GM18861 (cell line): ENCODE results near the gene PCSK6.
"Not testable (repeated sequence)": the region's sequence is repeated elsewhere in the genome, so short reads cannot be mapped to it uniquely, and the experiment has no call there.

Experiments used
- ATAC-seq: cut with Tn5 transposase; IDR thresholded peaks from one replicate; pipeline ENCODE4 v1.9.1; 2021; ENCODE audit not compliant: unreplicated experiment

PCSK6 gene

DNA sequence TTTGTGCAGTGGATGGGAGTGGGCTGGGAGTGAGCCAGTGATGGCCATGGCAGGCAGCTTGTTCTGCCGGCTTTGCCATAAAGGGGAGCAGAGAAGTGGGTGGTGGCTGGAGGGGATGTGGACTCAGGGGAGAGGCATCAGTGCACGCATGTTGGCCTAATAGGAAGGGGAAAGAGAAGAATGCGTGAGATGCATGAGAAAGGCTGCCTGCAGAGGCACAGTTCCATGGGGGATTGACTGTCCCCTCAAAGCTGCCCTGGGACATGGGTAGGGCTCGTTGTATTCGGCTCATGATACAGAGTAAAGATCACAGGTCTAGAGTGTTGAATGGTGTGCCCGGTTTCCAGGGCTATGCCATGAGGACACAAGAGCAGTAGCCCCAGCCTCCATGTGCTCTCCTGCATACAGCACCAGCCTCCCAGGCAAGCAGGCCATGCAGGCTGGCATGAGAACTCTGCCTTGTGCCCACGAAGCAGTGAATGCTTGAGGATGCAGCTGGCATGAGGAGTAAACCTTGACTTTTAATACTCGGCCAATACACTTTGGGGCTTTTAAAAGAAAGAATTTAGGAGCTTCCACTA lies 126.4 kb downstream of the PCSK6 start:
- no peak for ATAC-seq

DNA sequence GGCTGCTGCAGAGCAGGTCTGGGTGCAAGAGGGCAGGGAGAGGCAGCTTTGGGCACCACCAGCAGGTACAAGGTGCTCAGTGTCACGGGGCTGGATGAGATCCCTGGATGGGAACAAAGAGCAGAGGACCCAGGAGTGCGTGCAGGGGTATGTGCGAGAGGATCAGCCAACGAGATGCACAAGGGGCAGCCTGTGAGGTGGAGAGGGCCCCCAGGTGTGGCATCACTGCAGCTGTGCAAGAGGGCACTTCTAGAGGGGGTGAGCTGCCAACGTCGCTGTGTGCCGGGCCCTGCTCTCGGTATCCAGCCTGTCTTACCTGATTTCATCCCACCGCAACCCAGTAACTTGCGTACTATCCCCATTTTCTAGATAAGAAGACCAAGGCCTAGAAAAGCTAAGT lies 127.1 kb downstream of the PCSK6 start:
- no peak for ATAC-seq

DNA sequence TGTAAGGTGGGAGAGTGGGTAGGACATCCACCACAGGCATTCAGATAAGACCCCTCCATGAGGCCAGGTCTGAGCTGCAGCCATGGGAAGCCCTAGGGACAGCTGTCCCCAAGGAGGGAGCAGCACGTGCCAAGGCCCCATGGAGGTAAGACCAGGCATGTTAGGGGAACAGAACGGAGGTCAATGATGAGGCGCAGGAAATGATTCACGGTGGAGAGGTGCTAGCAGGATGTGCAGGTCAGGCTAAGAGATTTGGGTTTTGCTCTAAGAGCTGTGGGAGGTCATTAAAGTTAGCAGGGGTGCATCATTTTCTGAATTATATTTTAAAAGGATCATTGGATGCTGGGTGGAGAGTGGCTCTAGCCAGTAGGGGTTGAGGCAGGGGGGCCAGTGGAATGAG lies 128.1 kb downstream of the PCSK6 start:
- no peak for ATAC-seq

DNA sequence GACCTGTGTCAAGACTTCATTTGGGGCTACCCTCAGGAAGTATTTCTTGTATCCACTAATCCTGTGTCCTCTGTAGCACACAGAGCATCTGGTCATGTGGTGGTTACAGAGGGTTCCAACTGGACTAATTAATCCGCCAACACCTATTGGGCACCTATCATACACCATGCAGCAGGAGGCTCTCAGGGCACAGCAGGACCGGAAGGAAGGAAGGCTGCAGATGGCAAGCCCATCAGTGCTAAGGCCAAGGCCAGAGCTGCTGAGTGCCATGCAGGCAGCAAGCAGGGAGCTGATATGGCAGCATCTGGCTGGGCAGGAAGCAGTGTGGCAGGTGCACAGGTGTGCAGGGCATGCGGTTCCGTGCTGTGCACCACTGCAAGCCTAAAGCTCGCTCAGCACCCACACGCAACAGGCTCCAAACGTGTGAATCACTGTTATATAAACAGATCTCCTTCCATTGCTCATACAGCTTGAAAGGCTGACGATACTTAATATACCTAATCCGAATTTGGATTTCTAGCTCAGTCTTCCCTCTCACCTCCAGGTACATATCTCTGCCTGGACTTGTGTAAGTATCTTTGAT lies 130.1 kb downstream of the PCSK6 start:
- no peak for ATAC-seq

DNA sequence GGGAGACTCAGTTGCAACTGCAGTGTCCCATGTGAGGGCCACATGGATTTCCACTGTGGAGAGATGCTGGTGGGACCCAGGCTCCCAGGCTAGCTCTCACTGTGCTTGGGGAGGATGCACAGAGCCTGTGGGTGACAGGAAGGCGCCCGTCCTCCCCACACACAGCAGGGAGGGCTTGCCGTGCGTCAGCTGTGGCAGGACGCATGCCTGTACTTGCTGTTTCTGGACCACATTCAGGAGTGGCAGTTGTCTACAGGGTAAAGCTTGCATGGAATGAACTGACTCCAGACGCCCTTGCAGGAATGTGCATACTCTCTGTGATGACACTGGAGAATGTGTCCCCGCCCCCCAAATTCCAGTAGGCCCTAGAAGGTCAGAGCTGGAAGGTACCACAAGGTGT lies 130.6 kb downstream of the PCSK6 start:
- no peak for ATAC-seq

DNA sequence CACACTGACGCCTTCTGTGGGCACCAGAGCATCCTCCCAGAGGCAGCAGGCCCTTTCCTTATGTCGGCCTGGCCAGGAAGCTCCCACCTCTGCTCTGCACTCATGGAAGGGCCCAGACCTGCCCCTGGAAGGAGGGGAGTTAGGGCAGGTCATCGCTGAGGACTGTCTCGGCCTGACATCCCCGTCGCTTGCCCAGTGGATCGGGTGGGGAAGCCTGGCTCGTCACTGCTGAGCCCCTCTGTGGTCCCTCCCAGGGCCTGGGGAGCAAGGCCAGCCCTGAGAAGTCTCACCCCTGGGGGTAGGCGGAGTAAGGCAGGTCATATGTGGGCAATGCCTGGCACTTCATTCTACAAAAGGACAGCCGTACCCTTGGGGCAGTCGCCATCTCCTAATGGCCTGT lies 131.6 kb downstream of the PCSK6 start:
- no peak for ATAC-seq

DNA sequence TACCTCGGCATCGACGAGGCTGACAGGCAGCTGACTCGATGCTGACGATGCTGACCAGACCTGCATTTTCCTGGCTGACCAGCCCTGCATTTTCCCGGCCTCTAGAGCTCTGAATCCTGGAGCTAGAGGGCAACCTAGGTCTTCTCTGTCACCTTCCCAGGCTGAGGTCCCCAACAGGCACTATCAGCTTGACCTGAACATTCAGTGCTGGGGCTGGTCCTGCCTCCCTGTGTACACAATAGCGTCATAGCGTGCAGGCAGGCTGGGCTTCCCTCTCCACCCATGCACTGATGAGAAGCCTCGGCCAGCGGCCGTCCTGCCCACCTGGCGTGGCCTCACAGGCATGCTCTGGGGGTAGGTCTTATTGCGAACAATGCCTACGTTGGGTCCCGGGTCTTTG lies 132.2 kb downstream of the PCSK6 start:
- no peak for ATAC-seq

DNA sequence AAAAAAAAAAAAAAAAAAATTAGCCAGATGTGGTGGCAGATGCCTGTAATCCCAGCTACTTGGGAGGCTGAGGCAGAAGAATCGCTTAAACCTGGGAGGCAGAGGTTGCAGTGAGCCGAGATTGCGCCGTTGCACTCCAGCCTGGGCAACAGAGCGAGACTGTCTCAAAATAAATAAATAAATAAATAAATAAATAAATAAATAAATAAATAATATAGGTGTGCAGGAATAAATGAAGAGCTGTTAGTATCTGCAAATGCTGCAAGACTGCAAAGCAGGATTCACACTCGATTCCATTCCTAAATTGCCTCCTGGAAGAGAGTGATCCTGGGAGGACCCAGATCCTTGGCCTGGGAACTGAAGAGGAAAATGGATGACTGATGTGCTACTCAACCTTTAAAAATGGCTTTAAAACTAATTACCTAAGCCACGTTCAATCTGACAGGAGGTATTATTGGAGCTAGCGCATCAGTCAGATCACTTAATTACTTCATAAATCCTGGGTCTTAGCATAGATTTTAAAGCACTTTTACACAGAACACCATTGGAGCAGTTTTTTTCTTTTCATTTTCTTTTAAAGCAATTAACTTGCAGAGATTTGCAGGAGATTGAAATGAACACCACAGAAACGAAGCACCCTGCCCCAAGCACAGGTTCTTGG lies 132.9 kb downstream of the PCSK6 start:
- ATAC-seq, result not testable (repeated sequence)

DNA sequence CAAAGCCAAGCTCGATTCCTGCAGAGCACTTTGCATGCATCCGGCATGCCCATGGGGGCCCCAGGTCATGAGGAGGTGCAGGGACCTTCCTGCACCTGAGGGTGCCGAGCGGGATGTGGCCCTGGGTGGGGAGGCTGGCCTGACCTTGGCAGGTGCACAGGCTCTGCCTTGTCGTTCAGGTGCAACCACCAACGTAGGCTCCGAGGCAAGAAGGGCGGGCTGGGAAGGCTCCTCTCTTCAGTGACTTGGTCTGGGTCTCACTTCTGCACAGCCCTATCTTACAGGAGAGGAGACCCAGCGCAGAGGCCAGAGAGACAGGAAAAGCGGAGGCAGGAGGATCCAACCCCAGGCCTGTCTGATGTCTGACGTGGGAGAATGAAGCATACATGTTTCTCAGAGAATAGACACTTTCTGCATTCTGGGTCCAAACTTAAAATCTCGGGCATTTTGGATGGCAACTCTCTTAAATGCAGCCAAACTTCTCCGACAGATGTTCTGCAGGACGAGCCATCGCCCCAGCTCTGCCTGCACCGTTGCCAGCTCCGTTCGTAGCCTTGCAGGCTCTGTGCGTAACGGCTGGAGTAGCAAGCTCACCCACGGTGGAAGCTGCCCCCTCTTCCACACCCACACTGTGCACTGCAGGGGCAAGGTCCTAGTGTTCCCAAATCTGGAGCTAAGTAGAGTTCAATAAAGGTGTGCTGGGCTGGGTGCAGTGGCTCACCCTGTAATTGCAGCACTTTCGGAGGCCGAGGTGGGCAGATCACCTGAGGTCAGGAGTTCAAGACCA lies 133.6 kb downstream of the PCSK6 start:
- no peak for ATAC-seq

DNA sequence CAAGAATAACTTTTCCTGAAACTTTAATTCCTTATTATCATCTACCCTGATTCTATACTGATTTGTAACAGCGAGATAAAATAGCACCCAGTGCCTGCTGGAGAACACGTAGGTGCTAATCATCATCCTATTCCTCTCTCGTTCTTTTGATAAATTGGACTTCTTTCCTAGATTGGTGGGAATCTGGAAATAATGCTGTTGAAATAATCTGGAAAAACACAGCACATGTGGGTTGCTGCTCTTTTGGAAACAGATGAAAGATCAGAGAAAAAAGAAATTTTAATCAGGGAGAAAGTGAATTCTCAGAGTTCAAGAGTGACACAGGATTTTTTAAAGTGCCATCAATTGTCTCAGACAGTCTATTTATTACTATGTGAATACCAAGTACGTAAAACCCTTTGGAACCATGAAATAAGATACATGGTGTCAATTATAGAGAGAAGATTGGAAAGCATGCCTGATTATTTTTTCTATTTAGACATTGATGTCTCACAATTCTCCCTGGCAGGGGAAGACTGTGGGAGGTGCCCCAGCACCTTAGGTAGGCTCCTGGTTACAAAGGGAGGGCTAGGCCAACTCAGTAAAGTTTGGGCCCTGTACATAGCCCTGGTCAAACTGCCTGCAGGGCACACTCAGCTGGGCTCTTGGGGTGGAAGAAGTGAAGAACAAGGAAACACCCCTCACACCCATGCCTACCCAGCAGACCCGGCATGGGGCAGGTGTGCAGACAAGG lies 134.4 kb downstream of the PCSK6 start:
- no peak for ATAC-seq

DNA sequence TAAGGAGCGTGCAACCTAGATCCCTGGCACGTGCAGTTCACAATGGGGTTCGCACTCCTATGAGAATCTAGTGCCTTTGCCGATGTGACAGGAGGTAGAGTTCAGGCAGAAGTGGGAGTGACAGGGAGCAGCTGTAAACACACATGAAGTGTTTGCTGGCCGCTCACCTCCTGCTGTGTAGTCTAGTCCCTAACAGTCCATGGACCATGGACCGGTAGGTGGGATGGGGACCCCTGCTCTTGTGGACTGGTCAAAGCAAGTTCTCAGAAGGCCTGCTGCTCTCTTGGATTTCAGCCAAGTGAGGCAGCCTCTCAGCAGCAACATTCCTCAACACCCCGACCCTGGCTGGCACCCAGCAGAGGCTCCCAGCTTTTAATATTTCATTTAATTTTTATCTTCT lies 136.3 kb downstream of the PCSK6 start:
- no peak for ATAC-seq

DNA sequence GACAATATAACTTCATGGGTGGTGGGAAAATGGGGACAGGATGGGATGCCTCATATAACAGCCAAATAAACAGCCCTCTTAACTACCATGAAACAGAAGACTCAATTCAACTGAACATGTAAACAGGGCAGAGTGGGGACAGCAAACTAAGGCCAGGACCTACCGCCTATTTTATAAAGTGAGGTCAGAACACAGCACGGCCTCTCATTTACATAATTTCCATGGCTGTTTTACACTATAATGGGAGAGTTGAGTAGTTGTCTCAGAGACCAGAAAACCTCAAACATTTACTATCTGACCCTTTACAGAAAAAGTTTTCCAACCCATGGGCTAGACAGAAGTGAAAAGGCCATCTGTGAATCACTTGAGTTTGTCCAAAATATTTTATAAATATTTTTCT lies 137.8 kb downstream of the PCSK6 start:
- ATAC-seq, result no peak

DNA sequence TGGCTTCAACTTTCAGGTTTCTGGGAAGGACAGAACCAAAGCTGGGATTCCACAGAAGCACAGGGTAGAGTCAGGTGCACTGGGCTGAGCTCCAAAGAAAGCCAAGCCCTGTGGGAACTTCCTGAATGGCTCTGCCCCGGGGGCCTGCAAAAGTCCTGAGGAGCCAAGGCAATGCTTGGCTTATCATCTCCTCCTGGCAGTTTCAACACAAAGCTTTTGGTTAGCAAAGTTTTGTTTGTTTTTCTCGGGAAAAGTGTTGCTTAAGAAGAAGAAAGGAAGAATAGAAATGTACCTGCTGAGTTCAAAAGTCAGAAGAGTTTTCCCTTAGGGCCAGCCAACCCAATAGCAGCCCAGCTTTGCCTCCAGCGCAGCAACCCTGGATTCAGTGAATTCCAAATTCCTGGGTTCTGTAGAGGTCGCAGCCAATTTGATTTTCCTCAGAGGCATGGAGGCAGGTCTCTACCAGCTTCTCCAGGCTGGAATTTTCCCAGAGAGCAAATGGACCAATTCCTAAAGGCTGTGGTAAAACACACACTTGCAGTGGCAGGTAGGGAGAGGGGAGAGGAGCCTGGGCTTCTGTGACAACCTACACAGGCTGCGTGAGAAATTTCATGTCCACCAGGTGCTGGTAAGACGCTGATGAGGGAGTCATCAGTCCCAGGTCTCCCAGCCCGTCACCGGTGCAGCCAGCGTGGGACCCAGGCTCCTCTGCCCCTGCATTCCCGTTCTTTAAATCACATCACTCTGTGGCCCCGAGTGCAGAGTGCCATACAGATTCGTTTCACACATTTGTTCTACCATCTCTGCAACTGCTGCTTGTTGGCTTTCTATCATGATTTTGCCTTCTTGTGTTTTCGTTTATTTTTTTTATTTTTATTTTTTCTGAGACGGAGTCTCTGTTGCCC lies 140.2 kb downstream of the PCSK6 start:
- no peak for ATAC-seq

DNA sequence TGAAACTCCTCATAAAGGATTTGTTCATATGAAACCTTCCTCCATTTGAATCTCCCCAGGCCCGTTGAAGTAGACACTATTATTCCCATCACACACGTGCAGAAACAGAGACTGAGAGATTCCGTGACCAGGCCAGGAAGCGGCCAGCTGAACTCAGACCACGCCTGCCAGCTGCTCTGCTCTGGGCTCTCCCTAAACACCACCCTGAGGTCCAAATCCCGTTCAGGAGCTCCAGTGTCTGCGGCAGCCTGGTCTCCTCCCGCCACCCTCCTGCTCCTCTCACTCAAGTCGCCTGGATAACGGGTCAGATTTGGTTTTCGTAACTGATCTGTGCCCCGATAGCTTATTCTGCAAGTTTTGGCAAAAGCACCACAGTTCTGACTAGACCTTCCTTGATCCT lies 140.9 kb downstream of the PCSK6 start:
- no peak for ATAC-seq

DNA sequence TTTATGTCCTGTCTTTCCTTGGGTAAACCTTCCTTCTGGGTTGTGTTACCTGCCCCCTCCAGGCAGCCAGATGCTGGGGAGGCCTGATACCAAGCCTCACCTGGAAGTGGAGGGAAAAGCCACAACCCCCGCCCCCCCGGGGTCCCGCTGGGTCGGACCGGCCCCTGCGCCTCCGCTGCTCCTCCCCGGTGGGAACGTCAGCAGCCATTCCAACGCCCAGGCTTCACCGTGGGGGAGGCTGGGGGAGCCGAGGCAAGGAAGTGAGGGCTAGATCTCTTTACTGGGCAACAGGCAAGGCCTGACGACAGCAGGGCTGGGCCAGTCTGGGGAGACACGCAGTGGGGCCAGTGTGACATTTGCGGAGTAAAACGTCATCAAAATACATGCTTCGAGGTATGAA lies 141.5 kb downstream of the PCSK6 start:
- ATAC-seq, result no peak

DNA sequence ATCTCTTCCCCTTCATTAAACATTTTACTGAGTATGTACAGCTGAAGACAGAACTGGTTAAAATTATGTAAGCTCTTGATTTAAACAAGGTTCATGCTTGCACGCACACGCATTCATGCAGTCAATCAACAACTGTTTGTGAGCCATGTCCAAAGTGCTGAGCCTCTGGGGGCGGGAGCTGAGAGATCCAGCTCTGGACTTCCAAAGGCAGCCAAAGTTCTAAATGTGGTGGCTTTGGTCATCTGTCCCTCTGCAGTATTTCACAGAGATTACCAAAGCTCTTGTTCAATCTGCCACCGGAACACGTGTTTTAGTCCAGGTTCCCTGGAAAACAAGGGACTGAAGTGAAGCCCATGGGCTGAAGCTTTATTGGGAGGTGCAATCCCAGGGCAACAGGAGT lies 142.1 kb downstream of the PCSK6 start:
- ATAC-seq, result no peak

DNA sequence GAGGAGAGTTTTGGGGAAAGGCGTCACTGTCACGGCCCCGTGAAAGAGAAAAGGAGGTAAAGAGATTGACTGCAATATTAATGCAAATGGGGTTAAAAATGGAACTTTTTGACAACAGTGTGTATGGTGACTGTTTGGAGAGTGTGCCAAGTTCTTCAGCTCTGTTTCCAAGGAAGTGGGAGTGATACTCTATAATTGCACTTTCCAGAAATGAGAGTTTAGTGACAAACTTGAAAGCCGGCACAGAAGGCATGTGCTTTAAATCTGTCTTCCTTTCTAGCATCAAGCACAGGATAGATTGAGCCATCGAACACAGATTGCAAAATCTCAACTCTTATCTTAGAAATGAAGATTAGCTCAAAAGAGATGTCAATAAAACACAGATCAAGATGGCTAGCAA lies 142.6 kb downstream of the PCSK6 start:
- no peak for ATAC-seq

DNA sequence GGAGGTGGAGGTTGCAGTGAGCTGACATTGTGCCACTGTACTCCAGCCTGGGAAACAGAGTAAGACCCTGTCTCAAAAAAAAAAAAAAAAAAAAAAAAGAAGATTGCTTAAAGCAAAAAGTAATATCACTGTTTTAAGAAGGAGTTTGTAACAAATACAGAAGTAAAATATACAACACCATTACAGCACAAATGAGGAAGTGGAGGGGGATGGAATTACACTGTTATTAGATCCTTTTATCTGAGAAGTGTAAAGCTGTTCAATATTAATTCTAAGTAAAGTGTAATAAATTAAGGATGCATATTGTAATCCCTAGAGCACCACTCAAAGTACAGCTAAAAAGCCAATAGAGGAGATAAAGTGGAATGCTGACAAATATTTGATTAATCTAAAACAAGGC lies 147.5 kb downstream of the PCSK6 start:
- ATAC-seq, result no peak

DNA sequence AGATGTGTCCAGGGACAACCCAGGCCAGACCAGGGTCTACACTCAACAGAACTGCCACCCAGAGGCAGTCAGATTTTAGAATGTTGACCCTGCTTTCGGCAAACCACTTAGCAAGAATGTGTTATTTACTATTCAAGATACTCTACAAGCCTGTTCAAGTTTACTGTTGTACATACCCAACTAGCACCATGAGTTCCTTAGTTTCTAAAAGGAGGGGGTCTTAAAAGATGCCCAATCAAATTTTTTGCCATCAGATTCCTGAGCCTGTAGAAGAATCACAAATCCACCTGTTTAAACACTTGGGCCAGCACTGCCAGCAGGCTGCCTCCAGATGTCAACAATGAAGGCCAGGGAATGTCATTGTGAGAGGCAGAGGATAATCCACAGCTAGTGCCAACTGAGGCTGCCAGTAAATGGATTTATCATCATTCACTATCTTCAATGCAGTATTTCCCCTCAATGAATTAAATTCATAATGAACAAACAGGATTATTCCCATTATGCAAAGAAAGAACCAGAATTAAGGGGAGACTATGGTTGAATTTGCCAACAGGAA lies 150.9 kb downstream of the PCSK6 start:
- no peak for ATAC-seq

DNA sequence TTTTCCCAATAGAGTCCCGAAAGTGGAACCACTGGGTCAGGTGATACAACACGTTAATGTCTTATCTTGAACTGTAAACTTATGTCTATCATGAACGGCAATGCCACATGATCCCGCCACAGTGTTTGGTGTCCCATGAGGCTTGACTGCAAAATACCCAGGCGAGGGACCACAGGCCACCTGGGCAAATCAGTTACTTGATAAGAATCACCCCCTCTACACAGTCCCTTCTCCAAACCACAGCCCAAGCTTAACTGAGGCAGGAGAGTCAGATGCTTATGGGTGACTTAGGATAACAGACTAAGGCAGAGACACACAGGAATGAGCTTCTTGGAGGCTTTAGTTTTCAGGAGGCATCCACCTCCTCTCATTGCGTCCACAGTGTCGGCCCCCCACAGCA lies 151.5 kb downstream of the PCSK6 start:
- ATAC-seq, result no peak
